ENCODE measurements around the gene FBLN2.
"Not testable (repeated sequence)": the region's sequence is repeated elsewhere in the genome, so short reads cannot be mapped to it uniquely, and the experiment has no call there.

The FBLN2 gene

DNA sequence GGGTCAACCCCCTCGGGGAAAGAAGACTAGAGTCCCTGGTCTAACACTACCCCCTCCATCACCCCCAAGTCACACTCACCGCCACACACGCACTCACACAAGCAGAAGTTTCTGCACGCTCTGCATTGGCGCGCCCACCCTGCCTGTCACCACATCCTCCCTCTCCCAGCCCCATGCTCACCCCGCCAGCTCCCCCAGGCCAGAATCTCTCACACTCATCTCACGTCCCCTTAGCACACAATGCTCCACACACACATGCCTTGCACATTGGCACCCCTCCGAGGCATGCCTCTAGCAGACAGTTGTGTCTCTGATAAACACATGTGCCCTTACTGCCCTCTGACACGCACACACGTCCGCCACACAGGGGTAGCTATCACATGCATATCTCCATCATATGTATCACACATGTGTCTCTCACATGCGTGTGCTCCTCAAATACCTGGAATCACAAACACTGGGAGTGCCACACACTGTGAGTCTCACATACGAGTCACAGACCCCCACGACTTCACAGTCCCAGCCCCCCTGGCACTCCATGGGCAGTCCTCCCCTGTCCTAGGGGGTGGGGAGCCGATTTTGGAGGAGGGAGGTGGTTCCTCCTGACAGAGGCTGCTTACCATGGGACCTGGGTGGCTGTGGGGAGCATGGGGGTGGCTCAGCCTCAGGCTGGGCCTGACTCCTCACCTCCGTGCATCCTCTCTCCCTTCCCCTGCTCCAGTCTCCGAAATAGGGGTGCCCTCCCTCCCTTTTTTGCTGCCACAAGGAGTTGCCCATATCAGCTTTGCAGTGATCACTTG, 898 bp downstream of the FBLN2 start:
- DNase-seq (ENCODE audit: low spot score): no peak

DNA sequence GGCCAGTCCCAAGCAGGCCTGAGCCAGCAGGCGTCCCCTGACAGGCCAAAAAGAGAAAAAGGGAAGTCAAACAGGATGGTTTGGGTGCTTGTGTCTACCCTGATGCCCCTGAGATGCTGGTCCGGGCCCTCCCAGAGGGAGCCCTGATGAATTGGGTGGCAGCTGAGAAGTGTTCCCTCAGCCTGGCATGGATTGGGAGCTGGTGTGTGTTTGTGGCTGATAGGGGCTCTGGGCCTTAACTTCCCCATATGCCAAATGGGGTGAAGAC, 1.4 kb downstream of the FBLN2 start:
- no peak for DNase-seq (ENCODE audit: low spot score)

DNA sequence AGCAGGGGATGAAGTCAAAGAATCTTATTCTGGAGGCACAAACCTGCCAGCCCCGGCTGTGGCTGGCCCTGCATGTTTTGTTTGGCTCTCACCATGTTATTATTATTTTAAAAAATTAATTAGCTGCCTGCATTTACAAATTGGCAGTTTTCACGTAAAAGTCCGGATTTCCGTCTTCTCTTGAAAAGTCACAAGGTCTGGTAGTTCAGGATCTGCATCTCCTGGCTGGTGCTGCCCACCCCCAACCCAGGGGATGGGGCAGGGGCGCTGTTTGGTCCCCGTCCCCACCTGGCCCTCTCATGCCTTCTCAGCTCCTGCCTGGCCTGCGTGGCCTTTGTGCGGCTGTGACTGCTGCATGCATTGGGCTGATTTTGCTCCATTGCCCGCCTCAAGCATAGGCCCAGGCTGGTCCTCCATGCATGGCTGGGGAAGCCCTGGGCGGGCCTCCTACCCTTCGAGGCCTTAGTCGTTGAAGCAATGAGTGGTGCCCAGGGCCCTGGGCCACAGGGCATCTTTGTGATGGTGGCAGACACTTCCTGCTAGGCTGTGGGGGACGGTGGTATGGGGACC, 2.0 kb downstream of the FBLN2 start:
- no peak for DNase-seq (ENCODE audit: low spot score)

DNA sequence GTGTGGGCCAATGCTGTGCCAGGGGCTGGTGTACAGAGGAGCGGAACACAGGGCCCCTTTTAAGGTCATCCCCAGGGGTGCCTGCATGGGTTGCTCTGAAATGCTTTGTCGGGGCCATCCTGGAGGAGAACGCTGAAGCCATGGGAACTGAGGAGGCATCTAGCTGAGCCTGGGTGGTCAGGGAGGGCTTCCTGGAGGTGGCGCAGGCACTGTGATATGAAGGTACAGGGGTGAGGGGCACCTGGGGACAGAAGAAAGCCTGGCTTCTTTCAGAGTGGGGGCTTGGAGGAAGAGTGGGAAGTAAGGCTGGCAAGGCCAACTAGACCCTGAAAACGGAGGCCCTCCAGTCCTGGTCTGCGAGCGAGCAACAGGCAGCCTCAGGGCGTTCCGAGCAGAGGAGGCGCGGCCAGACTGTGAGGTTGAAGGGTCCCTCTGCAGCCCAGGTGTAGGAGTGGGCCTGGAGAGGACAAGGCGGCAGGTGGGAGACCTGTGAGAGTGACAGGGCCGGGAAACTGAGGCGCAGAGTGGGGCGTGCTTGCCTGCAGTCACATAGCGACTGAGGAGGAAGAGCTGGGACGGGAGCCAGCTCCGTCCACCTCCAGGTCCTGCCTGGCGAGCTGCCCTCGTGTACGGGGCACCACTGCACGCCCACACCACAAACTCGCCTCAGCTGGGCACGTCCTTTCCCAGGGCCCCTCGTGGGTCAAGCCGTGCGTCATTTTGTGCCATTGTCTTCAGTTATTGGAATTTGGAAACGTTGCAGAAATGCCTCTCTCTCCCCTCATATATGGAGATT, 4.1 kb downstream of the FBLN2 start:
- DNase-seq (ENCODE audit: low spot score): no peak

DNA sequence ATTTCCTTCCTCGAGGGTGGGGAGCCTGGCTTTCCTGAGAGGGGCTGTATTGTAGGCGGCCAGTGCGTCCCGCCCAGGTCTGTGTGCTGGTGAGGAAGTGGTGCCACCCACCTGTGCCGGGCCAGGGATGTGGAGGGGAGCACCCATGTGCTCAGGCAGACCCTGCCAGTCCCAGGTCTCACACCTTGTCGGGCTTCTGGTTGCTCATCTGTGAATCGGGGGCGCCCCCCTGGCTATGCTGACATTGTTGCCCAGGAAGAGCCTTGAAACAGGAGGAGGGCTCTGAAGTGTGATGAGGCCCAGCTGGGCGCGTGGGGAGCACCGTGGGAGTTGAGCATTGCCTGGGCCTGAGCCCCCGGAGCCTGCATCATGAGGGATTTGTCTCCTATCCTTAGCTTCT, 4.8 kb downstream of the FBLN2 start:
- no peak for DNase-seq (ENCODE audit: low spot score)

DNA sequence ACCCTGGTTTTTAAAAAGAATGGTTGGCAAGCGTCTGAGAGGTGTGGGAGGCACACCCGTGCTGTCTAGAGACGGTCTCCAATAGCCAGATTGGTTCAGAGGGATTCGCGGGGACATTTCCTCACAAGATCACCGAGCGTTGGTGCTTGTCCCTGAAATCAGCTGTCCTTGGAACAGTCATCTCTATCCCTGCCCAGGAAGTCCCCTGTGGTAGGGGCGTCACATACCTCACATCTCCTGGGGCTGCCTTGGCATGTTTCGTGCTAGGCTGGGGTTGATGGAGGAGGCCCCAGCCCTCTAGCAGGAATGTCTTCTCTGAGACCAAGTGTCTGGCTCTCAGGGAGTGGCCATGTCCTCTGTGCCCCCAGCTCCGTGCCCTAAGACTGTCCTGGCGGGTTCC, 6.8 kb downstream of the FBLN2 start:
- DNase-seq (ENCODE audit: low spot score): no peak

DNA sequence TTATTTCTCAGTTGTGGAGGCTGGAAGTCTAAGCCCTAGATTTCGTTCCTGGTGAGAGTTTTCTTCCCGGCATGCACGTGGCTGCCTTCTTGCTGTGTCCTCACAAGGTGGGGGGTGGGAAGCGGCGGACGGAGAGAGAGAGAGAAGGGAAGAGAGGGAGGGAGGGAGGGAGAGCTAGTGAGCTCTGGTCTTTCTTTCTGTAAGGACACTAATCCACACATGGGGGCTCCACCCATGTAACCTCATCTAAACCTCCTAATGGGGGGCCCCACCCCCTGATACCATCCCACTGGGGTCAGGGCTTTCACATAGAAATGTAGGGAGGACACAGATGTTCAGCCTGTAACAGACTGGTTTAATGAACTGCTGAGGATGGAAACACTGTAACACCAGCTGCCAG, 7.3 kb downstream of the FBLN2 start:
- no peak for DNase-seq (ENCODE audit: low spot score)

DNA sequence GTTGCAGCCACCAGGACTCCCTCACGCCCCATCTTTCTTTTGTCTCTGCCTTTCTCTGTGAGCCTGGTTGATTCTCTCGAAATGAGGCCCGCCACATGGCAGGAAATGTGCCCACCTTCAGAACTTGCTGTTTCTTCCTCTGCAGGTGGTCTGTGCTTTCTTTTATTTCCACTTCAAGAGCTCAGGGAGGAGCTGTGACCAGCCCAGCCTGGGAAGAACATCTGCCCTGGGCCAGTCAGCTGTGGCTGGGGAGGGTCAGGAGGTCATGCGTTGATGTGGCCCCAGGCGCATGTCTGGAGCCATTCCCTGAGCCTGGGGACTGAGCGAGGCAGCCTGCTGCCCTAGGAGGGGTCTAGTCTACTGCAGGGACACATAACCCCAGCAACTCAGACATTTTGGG, 8.0 kb downstream of the FBLN2 start:
- DNase-seq (ENCODE audit: low spot score): no peak

DNA sequence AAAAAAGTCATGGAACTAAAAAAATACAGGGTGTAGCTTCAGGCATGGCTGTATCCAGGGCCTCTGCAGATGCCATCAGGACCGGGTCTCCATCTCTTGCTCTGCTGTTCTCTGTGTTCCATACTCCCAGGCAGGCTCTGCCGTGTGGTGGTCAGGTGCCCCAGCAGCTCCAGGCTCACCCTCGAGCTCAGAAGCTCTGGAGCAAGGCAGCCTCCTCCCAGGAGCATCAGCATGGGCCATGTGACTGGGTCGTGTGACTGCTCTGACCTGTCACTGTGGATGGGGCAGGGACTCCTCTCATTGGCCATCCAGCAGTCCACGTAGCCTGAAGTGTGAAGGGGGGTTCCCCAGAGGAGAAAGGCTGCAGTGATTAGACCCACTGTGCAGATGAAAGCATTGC, 8.5 kb downstream of the FBLN2 start:
- no peak for DNase-seq (ENCODE audit: low spot score)

DNA sequence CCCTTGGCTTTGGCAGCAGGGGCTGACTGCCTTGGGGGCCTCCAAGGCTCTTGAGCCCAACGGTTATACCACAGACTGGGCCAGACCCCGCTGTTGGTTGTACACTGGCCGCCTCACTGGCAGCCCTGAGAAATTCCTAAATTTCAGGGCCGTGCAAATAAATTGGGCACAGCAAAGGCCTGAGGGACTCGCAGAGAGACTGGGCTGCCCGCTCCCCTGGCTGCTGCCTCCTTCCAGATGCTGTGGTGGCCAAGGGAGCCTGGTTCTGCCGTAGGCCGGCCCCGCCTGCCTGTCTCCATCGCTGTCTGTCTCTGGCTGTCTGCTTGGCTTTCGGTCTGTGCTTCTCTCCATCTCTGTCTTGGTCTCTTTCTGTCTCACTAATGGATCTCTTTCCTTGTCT, 9.0 kb downstream of the FBLN2 start:
- no peak for DNase-seq (ENCODE audit: low spot score)

DNA sequence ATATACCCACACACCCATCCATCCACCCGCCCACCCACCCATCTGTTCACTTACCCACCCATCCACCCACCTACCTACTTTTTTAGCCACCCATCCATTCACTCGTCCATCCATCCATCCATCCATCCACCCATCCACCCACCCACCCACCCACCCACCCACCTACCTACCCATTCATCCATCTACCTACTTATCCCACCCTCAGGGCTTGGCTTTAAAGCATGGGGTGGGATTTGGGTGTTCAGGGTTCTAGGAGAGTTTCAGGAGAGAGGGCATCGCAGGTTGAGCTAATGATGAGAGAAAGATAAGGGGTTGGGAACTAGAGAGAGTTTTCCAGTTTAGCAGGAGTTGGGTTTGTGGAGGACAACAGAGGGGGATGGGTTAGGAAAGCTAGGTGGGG, 9.7 kb downstream of the FBLN2 start:
- no peak for DNase-seq (ENCODE audit: low spot score)

DNA sequence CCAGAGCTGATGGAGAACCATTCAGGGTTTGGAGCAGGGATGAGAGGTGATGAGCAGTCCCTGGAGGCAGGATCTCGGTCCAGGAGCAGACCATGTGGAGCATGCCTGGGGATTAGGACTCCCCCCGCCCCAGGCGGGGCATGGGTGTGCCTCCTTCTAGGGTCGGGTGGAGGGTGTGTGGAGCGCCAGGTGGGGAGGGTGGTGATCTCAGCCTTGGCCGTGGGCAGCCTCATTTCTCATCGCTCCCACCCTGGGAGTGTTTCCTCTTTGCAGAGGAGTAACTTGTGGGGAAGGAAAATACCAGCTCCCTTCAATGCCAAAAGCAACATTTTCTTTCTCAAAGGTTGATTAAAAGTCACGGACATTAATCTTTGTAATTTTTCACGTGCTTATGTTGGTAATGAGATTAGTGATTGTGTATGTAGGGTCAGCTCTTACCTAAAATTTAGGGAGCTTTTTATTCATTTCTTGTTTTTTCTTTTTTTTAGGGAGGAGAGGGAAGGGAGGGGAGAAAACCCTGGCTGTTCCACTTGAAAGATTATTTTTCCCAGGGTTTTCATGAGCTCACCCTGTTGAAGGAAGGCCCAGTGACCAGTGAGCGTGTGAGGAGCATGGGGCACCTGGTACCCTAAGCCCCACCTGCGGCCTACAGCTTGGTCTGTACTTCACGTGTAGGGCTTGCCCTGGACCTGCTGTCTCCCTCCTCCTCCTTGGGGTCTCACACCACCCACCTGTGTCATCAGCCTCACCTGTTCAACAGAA, 11.0 kb downstream of the FBLN2 start:
- DNase-seq (ENCODE audit: low spot score): no peak

DNA sequence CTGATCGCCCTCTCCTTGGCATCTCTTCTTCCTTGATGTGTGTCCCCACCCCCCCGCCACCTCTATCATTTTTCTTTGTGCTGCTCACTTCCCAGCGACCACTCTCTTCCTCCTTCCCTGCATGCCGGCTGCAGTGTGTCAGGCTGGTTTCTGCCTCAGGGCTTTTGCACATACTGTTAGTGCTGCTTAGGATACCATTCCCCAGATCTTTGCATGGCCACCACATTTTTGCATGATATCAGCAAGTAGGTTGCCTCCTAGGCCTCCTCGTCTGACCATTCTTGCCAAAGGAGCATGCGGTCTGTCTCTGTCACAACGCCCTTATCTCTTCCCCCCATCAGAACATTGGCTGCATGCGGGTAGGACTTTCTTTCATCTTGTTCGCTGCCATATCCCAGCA, 12.5 kb downstream of the FBLN2 start:
- no peak for DNase-seq (ENCODE audit: low spot score)

DNA sequence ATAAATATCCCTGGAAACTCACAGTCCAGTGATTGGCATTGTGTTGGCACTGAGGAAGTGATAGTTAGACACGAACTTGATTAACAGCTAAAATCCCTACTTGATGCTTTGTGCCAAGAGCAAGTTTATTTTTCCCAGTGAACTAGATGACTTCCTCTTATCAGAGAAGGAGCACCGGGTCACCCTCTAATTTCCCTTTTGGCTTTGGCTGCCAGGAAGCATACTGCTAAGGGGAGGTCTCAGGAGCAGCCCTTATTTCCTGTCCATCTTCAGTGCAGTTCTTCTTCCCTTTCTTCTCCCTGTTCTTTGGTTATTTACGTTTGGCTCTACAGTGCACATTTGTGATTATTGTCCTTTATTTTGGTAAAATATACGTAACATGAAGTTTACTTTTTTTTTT, 13.0 kb downstream of the FBLN2 start:
- DNase-seq (ENCODE audit: low spot score): no peak

DNA sequence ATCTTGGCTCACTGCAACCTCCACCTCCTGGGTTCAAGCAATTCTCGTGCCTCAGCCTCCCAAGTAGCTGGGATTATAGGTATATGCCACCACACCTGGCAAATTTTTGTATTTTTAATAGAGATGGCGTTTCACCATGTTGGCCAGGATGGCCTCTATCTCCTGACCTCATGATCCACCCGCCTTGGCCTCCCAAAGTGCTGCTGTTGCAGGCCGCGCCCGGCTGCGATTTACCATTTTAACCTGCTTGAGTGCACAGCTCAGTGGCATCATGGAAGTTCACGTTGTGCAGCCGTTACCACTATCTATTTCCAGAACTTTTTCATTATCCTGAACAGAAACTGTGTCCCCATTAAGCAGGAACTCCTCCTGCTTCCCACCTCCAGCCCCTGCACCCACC, 13.5 kb downstream of the FBLN2 start:
- DNase-seq (ENCODE audit: low spot score): not testable (repeated sequence)

DNA sequence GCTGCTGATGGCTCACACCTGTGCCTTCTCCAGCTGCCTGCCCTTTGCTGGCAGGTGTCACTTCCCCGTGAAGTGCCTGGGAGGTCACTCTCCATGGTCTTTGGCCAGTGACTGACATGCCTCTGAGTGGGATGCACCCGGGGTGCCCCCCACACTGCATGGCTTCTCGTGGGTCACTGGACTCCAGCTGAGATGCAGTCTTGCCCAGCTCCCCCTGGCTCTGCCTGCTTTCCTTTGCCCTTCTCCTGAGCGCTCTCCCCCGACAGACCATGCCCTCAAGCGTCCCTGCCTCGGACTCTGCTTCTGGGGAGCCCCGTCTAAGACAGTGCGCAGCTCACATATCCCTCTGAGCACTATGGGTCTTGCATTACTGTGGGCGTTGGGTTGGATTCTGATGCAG, 14.4 kb downstream of the FBLN2 start:
- DNase-seq (ENCODE audit: low spot score): no peak

DNA sequence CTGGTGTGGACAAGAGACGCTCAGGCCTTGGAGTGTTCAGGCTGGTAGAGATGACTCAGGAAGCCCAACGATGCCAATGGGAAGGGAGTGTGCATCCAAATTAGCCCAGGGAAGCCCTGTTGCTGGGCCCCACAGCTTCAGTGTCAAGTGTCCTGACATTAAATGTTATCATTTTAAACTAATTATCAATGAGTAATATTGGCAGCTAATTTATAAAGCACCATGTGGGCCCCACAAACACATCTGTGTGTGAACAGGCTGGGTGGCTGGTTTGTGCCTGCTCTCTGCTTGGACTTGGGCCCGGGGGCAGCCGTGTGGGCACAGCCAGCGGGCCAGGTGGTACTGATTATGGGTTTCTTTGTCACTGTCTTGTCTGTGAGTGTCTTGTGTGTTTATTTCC, 15.0 kb downstream of the FBLN2 start:
- DNase-seq (ENCODE audit: low spot score): no peak

DNA sequence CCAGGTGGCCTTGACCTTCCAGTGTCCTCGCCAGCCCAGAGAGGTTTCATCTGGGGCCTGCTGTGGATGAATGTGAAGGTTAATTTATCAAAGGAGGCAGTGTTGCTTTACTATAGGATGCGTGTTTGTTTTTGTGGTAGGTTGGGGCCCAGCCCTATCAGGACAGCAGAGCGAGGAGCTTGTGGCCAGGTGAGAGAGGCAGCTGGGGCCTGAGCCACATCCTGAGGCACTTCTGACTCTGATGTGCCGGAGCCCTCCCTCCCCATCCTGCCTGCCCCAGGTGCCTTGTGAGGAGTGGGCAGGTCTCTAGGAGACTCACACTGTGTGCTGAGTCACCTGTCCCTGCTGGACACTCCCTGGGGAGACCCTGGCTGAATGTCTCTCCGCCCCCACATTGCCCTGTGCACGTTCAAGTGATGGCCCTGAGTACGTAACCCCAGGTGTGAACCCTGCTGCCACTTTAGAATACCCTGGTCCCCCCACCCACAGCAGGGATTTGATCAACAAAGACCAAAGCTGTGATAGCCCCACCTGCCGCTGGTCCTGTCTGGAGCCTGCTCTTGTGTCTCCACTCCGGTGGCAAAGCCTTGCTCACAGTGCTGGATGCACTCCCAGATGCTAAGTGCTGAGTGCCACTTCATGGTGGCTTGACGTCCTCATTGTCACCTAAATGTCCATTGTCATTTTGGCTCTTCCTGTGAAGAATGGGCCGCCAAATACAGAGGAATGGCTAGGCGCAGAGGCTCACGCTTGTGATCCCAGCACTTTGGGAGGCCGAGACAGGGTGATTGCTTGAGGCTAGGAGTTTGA, 16.0 kb downstream of the FBLN2 start:
- DNase-seq (ENCODE audit: low spot score): no peak

DNA sequence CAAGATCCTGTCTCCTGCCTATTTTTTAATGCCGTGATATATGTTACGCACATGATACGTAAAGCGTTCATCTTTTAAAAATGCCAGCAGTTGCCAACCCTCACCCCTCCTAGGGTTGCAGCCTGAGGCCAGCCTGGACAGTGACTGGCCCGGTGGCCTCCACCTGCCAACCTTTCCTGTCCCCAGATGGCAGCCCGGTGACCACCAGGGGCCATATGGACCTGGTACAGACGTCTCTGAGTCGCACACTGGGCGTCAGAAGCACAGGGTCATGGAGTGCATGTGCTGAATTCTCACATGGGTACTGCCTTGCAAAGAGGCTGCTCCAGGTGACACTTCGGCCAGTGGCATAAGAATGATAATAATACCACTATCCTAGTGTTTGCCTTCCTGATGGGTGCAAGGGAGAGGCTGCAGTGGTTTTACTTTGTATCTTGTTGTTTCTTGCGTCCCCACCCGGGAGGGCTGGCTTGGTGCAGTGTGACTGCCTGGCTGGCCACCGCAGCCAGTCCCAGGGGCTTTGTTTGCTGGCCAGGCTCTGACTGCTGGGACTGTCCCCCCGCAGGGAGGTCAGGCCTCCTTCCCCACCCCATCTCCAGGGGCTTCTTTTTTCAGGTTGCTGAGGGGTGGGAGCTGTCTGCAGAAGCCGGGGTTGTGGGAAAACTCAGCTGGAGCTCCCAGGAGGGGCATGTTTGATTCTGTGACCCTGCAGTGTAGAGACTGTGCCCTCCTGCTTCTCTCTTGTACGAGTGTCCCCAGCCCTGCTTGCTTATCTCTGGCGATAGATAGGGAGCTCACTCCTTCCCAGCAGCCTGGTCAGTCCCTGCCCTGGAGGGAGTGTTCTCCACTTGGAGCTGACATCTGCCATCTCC, 16.9 kb downstream of the FBLN2 start:
- no peak for DNase-seq (ENCODE audit: low spot score)

DNA sequence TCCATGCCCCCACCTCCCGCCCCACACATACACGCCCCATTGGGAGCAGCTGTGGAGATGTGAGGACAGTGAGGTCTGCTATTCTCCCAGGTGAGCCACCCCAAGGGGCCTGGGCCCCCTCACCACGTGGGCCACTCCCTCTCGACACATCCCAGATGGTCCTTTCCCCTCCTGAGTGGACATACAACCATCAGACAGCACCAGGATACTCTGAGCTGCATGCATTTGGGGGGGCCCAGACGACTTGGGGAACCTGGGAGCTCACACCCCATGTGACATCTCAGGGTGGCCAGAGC, 17.5 kb downstream of the FBLN2 start:
- DNase-seq (ENCODE audit: low spot score): no peak

DNA sequence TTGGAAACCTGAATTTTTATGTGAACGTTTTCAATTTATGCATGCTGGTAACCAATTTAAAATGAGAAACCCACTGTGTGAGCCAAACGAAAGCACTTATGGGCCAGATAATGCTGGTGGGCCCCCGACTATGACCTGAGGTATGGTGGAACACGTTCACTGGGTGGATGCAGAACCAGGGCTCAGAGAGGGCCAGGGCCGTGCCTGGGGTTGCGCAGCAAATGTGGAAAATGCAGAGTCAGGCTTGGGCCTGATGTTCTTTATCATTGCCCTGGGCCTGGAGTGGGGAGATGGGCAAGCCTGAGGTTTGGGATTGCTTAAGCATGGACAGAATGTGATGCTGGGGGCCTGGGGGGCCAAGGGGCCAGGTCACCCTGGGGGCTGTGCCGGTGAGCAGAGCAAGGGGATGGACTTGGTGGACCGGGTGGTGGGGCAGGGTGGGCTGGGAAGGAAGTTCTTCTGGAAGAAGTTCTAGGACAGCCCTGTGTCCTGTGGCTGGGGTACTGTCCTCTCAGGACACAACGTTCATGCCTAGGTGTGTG, 17.9 kb downstream of the FBLN2 start:
- DNase-seq (ENCODE audit: low spot score): no peak

Data from germinal center (tissue), 1 donor.